ENCODE measurements around the gene C2CD5.

The C2CD5 gene

GRCh38 chr12:22576473-22576872 is 32.1 kb upstream of the C2CD5 start:
- no peak for DNase-seq (ENCODE audit: extremely low read depth, insufficient read length)
- no peaks in the 10 kb centered on the region for H3K27me3 ChIP-seq (replicated peaks; ENCODE audit: control insufficient read depth, insufficient read depth, low read length)
- H3K36me3 ChIP-seq (ENCODE audit: control insufficient read depth, insufficient read depth, low read length): no peaks in the 10 kb centered on the region
- H3K4me3 ChIP-seq (replicated peaks; ENCODE audit: low read depth, low read length): no peak overlapping the region
- TF ChIP-seq, protein P1, sequence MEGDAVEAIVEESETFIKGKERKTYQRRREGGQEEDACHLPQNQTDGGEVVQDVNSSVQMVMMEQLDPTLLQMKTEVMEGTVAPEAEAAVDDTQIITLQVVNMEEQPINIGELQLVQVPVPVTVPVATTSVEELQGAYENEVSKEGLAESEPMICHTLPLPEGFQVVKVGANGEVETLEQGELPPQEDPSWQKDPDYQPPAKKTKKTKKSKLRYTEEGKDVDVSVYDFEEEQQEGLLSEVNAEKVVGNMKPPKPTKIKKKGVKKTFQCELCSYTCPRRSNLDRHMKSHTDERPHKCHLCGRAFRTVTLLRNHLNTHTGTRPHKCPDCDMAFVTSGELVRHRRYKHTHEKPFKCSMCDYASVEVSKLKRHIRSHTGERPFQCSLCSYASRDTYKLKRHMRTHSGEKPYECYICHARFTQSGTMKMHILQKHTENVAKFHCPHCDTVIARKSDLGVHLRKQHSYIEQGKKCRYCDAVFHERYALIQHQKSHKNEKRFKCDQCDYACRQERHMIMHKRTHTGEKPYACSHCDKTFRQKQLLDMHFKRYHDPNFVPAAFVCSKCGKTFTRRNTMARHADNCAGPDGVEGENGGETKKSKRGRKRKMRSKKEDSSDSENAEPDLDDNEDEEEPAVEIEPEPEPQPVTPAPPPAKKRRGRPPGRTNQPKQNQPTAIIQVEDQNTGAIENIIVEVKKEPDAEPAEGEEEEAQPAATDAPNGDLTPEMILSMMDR (IDR thresholded peaks at IDR 0.05; ENCODE audit: insufficient read depth, low read length, poor library complexity, severe bottlenecking): no peak

DNA sequence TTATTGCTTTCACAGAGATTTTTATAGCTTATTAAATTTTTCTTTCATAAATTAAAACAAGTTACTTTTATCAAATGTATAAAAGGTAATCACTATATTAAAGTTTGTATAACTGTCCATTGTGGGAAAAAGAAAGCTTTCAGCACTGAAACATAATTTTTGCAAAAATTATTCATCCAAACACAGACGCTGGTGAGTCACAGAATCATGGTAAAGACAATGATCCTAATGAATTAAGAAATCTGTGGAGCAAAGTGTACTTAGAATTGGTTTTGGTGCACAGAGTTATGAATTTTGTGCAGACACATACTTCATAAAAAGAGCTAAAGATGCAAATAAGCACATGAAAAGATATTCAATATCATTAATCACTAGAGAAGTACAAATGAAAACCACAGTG is 31.7 kb upstream of the C2CD5 start:
- no peaks in the 10 kb centered on the region for H3K36me3 ChIP-seq (ENCODE audit: control insufficient read depth, insufficient read depth, low read length)

GRCh38 chr12:22574921-22575320 is 30.6 kb upstream of the C2CD5 start:
- Histone ChIP-seq H3K27me3 (replicated peaks; ENCODE audit: control insufficient read depth, insufficient read depth, low read length) (no peaks in the 10 kb centered on the region), H3K4me3 (replicated peaks; ENCODE audit: low read depth, low read length) (no peak overlapping the region)

More for the DNA sequence above, 31.7 kb upstream of the C2CD5 start:
- no peak for DNase-seq (ENCODE audit: extremely low read depth, insufficient read length)
- Histone ChIP-seq H3K27me3 (replicated peaks; ENCODE audit: control insufficient read depth, insufficient read depth, low read length) (no peaks in the 10 kb centered on the region), H3K4me3 (replicated peaks; ENCODE audit: low read depth, low read length) (no peak overlapping the region)
- TF ChIP-seq, protein P1 (IDR thresholded peaks at IDR 0.05; ENCODE audit: insufficient read depth, low read length, poor library complexity, severe bottlenecking): no peak

GRCh38 chr12:22573181-22573580 is 28.8 kb upstream of the C2CD5 start:
- Histone ChIP-seq H3K27me3 (replicated peaks; ENCODE audit: control insufficient read depth, insufficient read depth, low read length) (no peaks in the 10 kb centered on the region), H3K4me3 (replicated peaks; ENCODE audit: low read depth, low read length) (no peak overlapping the region), H3K36me3 (ENCODE audit: control insufficient read depth, insufficient read depth, low read length) (no peaks in the 10 kb centered on the region)
- DNase-seq (ENCODE audit: extremely low read depth, insufficient read length): no peak
- TF ChIP-seq, protein P1 (IDR thresholded peaks at IDR 0.05; ENCODE audit: insufficient read depth, low read length, poor library complexity, severe bottlenecking): no peak

More at GRCh38 chr12:22574921-22575320, 30.6 kb upstream of the C2CD5 start:
- no peaks in the 10 kb centered on the region for H3K36me3 ChIP-seq (ENCODE audit: control insufficient read depth, insufficient read depth, low read length)
- TF ChIP-seq, protein P1 (IDR thresholded peaks at IDR 0.05; ENCODE audit: insufficient read depth, low read length, poor library complexity, severe bottlenecking): no peak
- no peak for DNase-seq (ENCODE audit: extremely low read depth, insufficient read length)

GRCh38 chr12:22569253-22569652 is 24.9 kb upstream of the C2CD5 start:
- Histone ChIP-seq H3K36me3 (ENCODE audit: control insufficient read depth, insufficient read depth, low read length) (no peaks in the 10 kb centered on the region), H3K4me3 (replicated peaks; ENCODE audit: low read depth, low read length) (no peak overlapping the region), H3K27me3 (replicated peaks; ENCODE audit: control insufficient read depth, insufficient read depth, low read length) (no peaks in the 10 kb centered on the region; the same call in 1 of the 2 replicates)
- TF ChIP-seq, protein P1 (IDR thresholded peaks at IDR 0.05; ENCODE audit: insufficient read depth, low read length, poor library complexity, severe bottlenecking): no peak
- no peak for DNase-seq (ENCODE audit: extremely low read depth, insufficient read length)
